Omental fat pad (tissue), 4 donors: ENCODE measurements around the gene KNTC1. TPM values are rescaled to one million over a fixed set of nuclear protein-coding genes. Genes with fewer than 3 reads are reported as not detected.
"Not testable (repeated sequence)": the region's sequence is repeated elsewhere in the genome, so short reads cannot be mapped to it uniquely, and the experiment has no call there.

Experiments used
- ATAC-seq: fragments of 150-250 bp; one replicate; pipeline ENCODE4 v1.9.1; 2016; ENCODE audit warnings: mild to moderate bottlenecking, moderate library complexity; ENCODE audit not compliant: low FRiP score
- DNase-seq: peaks from one replicate; pipeline ENCODE4 v3.0.0-alpha.2; 2019; ENCODE audit warnings: low spot score
- total RNA-seq, 4 donors: library from RNA; depleted of rRNA; stranded (reverse); fragments of >200 nt; gene quantifications; one replicate each; pipeline ENCODE4 v1.1.0, GENCODE V29; 2016
- TF ChIP-seq, protein P1 (sequence below), 3 donors: fragments of 450-650 bp; IDR thresholded peaks; one replicate each; pipeline ENCODE4 v1.5.1; 2016 to 2017; ENCODE audit warnings: antibody characterized with exemption in 3 of 3, mild to moderate bottlenecking in 3 of 3, moderate library complexity in 2 of 3

The KNTC1 gene, protein sequence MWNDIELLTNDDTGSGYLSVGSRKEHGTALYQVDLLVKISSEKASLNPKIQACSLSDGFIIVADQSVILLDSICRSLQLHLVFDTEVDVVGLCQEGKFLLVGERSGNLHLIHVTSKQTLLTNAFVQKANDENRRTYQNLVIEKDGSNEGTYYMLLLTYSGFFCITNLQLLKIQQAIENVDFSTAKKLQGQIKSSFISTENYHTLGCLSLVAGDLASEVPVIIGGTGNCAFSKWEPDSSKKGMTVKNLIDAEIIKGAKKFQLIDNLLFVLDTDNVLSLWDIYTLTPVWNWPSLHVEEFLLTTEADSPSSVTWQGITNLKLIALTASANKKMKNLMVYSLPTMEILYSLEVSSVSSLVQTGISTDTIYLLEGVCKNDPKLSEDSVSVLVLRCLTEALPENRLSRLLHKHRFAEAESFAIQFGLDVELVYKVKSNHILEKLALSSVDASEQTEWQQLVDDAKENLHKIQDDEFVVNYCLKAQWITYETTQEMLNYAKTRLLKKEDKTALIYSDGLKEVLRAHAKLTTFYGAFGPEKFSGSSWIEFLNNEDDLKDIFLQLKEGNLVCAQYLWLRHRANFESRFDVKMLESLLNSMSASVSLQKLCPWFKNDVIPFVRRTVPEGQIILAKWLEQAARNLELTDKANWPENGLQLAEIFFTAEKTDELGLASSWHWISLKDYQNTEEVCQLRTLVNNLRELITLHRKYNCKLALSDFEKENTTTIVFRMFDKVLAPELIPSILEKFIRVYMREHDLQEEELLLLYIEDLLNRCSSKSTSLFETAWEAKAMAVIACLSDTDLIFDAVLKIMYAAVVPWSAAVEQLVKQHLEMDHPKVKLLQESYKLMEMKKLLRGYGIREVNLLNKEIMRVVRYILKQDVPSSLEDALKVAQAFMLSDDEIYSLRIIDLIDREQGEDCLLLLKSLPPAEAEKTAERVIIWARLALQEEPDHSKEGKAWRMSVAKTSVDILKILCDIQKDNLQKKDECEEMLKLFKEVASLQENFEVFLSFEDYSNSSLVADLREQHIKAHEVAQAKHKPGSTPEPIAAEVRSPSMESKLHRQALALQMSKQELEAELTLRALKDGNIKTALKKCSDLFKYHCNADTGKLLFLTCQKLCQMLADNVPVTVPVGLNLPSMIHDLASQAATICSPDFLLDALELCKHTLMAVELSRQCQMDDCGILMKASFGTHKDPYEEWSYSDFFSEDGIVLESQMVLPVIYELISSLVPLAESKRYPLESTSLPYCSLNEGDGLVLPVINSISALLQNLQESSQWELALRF (N-terminal part only)
- 10 to 100 TPM in 3 of 4 donors, 1 to 10 TPM in 1; 7.4 to 24.4 (median 11.9) TPM for total RNA-seq

DNA sequence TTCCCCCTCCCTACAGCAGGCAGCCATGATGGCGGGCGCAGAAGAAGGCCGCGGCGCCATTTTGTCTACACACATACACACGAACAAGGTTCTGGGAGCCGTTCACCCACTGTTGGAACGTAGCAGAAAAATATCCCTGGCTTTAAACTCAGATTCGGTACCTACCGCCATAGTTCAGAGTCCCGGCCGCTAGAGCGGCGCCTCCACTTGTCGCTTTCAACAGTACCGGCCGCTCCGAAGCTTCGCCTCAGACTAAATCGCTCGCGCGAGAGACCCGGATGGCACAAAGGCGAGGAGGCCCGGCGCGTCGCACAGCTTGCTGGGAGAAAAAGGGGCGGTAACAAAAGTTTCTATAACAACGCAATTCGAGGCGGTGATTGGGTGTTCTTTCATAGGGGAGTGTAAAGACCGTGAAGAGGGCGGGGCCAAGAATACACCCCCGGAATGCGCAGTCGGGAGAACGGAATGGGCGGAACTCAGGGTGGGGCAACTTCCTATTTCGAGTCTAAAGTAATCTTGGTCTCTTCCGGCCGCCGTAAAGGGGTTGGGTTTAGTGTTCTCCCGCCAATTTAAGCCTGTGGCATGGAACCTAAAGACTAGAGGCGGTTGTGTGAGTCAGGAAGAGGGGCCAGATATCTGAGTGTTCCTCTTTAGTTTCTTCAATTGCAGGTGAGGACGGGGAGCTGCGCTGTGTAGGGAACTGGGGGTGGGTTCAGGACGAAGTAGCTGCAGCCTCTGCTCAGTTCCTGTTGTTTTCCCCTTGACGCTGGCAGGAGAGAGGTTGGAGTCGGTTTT lies at the start of gene KNTC1, which contains the start of gene RSRC2:
Gene KNTC1 (plus strand): TSS at position 567 of the 795 bp plus-strand sequence. CDS start 2,815 bp downstream, outside the sequence.
Gene RSRC2 (minus strand): TSS at position 254 of the 795 bp plus-strand sequence. CDS start 83 bp downstream, at position 171.
- DNase-seq (peak; percentile 93), ATAC-seq (peak; percentile 96)
- TF ChIP-seq, protein P1, sequence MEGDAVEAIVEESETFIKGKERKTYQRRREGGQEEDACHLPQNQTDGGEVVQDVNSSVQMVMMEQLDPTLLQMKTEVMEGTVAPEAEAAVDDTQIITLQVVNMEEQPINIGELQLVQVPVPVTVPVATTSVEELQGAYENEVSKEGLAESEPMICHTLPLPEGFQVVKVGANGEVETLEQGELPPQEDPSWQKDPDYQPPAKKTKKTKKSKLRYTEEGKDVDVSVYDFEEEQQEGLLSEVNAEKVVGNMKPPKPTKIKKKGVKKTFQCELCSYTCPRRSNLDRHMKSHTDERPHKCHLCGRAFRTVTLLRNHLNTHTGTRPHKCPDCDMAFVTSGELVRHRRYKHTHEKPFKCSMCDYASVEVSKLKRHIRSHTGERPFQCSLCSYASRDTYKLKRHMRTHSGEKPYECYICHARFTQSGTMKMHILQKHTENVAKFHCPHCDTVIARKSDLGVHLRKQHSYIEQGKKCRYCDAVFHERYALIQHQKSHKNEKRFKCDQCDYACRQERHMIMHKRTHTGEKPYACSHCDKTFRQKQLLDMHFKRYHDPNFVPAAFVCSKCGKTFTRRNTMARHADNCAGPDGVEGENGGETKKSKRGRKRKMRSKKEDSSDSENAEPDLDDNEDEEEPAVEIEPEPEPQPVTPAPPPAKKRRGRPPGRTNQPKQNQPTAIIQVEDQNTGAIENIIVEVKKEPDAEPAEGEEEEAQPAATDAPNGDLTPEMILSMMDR (IDR thresholded peaks at IDR 0.05) = no peak

DNA sequence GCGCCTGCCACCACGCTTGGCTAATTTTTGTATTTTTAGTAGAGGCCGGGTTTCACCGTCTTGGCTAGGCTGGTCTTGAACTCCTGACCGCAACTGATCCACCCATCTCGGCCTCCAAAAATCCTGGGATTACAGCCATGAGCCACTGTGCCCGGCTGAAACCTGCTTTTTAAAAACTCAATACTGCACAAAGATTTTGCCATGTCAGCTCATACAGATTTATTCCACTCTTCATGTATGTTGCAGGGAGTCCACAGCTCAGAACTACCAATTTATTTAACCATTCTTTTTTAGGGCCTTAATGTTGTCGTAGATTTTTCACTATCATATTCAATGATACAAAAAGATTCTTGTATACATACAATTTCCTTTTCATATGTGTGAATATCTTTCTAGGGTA lies 46.3 kb upstream of the KNTC1 start:
- ATAC-seq (no peak), DNase-seq (no peak)
- TF ChIP-seq, protein P1 (IDR thresholded peaks at IDR 0.05) = no peak

DNA sequence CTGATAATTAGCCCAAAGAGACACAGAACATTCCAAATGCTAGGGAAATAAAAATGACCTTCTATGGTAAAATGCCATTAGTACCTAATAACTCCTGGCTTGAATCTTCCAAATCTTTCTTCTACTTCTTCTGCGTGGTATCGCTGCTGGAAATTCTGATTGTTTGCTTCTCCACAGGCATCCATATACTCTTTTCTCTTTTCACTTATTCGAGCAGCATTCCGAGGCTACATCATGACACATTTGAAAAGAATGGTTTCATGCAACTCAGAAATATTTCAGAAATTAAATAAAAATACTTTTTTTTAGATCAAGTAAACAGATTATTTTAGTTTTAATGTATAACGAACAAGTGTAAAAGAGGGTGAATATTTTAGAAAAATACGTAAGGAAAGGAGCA lies 45.2 kb upstream of the KNTC1 start:
- DNase-seq = no peak
- TF ChIP-seq, protein P1 (IDR thresholded peaks at IDR 0.05) = no peak
- no peak for ATAC-seq

DNA sequence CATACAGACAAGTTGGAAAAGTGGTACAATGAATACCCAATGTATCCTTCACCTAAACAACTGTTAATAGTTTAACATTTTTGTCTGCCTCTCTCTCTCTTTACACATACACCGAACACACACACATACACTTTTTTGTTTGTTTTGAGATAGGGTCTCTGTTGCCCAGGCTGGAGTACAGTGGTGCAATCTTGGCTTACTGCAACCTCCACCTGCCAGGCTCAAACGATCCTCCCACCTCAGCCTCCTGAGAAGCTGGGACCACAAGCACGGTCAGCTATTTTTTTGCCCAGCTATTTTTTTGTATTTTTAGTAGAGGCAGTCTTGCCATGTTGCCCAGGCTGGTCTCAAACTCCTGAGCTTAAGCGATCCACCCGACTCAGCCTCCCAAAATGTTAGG lies 43.1 kb upstream of the KNTC1 start:
- TF ChIP-seq, protein P1 (IDR thresholded peaks at IDR 0.05) = no peak
- DNase-seq (no peak), ATAC-seq (no peak)

DNA sequence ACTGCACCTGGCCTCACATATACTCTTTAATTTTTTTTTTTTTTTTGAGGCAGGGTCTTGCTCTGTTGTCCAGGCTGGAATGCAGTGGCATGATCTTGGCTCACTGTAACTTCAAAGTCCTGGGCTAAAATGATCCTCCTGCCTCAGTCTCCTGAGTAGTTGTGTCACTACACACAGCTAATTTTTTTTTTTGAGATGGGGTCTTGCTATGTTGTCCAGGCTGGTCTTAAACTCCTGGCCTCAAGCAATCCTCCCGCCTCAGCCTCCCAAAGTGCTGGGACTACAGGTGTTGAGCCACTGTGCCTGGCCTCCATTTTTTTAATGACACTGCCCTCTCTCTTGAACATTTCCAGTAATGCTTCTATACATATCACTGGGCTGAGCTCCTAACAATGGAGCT lies 42.7 kb upstream of the KNTC1 start:
- DNase-seq, ATAC-seq: not testable (repeated sequence)

DNA sequence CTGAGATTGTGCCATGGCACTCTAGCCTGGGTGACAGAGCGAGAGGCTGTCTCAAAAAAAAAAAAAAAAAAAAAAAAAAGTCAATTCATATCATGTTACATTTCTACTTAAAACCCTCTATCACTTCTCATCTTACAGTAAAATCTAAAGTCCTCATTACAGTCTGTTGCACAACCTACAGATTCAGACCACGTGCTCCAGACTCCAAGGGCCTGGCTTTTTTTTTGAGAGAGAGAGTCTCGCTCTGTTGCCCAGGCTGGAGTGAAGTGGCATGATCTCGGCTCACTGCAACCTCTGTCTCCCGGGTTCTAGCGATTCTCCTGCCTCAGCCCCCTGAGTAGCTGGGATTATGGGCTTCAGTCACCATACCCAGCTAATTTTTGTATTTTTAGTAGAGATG lies 40.7 kb upstream of the KNTC1 start:
- not testable (repeated sequence) for DNase-seq, ATAC-seq

DNA sequence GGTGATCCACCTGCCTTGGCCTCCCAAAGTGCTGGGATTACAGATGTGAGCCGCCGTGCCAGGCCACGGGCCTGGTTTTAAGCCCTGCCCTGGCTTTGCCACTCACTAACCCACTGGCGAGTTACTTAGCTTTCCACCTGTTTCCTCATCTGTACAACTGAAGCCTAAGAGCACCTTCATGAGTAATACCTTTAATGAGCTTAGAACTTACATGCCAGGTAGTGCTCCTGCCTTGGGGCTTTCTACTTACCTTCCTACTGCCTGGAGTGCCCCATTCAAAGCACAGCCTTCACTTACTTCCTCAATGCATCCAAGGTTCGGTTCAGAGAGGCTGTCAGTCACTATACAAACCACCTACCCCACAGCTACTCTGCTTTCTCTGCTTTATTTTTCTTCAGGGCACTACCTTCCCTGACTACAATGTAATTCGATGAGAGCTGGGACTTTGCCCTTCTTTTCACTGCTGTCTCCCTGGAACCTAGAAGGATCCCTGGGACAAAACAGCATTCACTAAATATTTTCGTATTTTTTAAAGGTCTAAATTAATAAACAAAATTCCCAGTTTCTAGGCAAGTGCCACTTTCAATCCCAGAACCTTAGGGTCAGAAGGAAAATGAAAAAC lies 40.1 kb upstream of the KNTC1 start:
- DNase-seq = no peak
- TF ChIP-seq, protein P1 (IDR thresholded peaks at IDR 0.05) = no peak
- no peak for ATAC-seq

DNA sequence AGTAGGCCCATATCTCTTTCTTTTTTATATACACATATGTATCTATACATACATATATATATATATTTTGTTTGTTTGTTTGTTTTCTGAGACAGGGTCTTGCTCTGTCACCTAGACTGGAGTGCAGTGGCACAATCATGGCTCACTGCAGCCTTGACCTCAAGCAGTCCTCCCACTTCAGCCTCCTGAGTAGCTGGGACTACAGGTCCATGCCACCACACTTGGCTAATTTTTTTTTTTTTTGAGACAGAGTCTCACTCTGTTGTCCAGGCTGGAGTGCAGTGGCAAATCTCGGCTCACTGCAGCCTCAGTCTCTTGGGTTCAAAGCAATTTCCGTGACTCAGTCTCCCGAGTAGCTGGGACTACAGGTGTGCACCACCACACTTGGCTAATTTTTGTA lies 39.2 kb upstream of the KNTC1 start:
- not testable (repeated sequence) for ATAC-seq

More for the DNA sequence above, 39.2 kb upstream of the KNTC1 start:
- not testable (repeated sequence) for DNase-seq
